OCI-LY7 (cell line): ENCODE measurements around the gene SCAMP3.

Experiments used
- CTCF ChIP-seq: fragments of 200-600 bp; sonication (generic); conservative IDR thresholded peaks from 2 replicates; pipeline ENCODE4 v1.5.1; 2014; ENCODE audit warnings: mild to moderate bottlenecking, antibody characterized with exemption, low read length, moderate library complexity, mixed read lengths
- EZH2phosphoT487 ChIP-seq: fragments of 200-600 bp; sonication (generic); IDR thresholded peaks from 2 replicates; pipeline ENCODE4 v1.6.1; 2018; ENCODE audit warnings: low read depth, borderline replicate concordance, mild to moderate bottlenecking, mixed run types, antibody characterized with exemption, low read length, moderate library complexity, mixed read lengths

GRCh38 chr1:155260276-155260675 lies 1.9 kb downstream of the SCAMP3 start:
- no peak for TF ChIP-seq CTCF
- no peak for TF ChIP-seq EZH2phosphoT487
